Measurements from ENCODE around the gene PEX7. TPM values are rescaled to one million over a fixed set of nuclear protein-coding genes. Genes with fewer than 3 reads are reported as not detected.
"Not testable (repeated sequence)": the region's sequence is repeated elsewhere in the genome, so short reads cannot be mapped to it uniquely, and the experiment has no call there.

Gene PEX7
- total RNA-seq, 4 donors from 2014 or later = 5.9 to 17.1 (median 6.9) TPM

DNA sequence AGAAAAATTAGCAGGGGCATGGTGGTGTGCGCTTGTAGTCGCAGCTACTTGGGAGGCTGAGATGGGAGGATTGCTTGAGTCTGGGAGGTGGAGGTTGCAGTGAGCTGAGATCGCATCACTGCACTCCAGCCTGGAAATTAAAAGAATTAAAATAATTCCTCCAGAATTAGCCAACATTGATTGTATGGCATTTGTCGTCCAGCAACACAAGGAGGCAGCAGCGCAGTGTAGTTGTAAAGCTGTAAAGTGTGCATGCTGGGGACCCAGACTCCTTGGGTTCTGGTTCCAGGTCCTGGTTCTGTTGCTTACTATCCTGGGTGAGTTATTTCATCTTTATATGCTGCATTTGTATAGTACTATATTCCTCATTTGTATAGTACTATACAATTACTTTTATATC, 41.4 kb downstream of the PEX7 start:
- WGBS, 2 donors (ENCODE audit: low coverage in 1 of 2) = 79 to 91% methylated on average over 3 to 5 of the region's 5 CpGs
- no peaks in the 10 kb centered on the region for H3K27me3 ChIP-seq
- no peaks in the 10 kb centered on the region for H3K9me3 ChIP-seq
- TF ChIP-seq, protein P1, sequence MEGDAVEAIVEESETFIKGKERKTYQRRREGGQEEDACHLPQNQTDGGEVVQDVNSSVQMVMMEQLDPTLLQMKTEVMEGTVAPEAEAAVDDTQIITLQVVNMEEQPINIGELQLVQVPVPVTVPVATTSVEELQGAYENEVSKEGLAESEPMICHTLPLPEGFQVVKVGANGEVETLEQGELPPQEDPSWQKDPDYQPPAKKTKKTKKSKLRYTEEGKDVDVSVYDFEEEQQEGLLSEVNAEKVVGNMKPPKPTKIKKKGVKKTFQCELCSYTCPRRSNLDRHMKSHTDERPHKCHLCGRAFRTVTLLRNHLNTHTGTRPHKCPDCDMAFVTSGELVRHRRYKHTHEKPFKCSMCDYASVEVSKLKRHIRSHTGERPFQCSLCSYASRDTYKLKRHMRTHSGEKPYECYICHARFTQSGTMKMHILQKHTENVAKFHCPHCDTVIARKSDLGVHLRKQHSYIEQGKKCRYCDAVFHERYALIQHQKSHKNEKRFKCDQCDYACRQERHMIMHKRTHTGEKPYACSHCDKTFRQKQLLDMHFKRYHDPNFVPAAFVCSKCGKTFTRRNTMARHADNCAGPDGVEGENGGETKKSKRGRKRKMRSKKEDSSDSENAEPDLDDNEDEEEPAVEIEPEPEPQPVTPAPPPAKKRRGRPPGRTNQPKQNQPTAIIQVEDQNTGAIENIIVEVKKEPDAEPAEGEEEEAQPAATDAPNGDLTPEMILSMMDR (IDR thresholded peaks at IDR 0.05) = no peak
- no peak for TF ChIP-seq POLR2A (IDR thresholded peaks at IDR 0.05)
- TF ChIP-seq POLR2AphosphoS5 (IDR thresholded peaks at IDR 0.05) = no peak
- no peak for TF ChIP-seq EP300 (IDR thresholded peaks at IDR 0.05)
- no peak overlapping the region for H3K4me3 ChIP-seq
- H3K27ac ChIP-seq = no peak overlapping the region
- H3K4me1 ChIP-seq = no peaks in the 10 kb centered on the region
- no peaks in the 10 kb centered on the region for H3K36me3 ChIP-seq
- no peak for ATAC-seq

DNA sequence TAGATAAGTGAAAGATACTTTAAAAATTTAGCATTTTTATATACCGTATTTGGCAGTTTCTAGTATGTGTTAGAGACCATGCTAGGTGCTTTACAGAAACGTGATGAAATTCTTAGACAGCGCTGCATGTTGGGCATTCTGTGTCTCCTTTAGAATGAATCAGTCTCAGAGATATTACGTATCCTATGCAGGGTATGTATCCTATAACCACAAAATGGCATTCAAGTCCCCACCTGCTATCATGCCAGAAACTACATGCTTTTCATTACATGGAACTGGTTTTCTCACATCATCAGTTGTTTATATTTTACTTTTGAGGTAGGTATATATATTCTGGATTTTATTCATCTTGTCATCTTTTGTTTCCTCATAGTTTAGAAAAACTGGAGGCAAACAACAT, 42.3 kb downstream of the PEX7 start:
- TF ChIP-seq, protein P1 (IDR thresholded peaks at IDR 0.05) = no peak
- TF ChIP-seq POLR2AphosphoS5 (IDR thresholded peaks at IDR 0.05) (no peak), POLR2A (IDR thresholded peaks at IDR 0.05) (no peak), EP300 (IDR thresholded peaks at IDR 0.05) (no peak)
- H3K4me1 ChIP-seq = no peaks in the 10 kb centered on the region
- no peak overlapping the region for H3K27ac ChIP-seq
- no peaks in the 10 kb centered on the region for H3K9me3 ChIP-seq
- no peak for ATAC-seq
- 94 to 97% methylated on average over 4 of the region's 4 CpGs for WGBS, 2 donors (ENCODE audit: low coverage in 1 of 2)
- H3K36me3 ChIP-seq = peaks cover 0 to 3% of the 10 kb centered on the region in 2 donors
- no peaks in the 10 kb centered on the region for H3K27me3 ChIP-seq
- H3K4me3 ChIP-seq = no peak overlapping the region

DNA sequence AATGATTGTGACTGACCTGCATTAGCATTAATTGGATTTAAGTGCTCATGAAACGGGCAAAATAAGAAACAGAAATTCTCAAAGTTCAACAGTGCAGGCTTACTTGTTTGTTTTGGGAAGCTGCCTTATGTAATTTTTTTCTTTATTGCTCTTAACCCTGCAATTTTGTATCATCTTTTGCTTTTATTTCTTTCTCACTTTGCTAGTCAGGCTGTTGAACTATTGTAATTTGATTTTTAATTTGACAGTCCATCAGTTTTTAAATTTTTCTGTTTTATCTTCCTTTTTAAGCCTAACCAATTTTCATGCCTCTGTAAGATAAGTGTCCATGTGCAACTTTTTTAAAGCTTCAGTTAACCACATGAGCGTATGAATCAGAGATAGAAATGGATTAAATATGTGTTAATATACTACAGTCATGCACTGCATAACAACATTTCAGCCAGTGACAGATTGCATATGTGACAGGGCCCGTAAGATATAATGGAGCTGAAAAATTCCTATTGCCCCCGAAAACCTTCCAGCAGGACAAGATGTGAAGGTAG, 44.6 kb downstream of the PEX7 start:
- WGBS, 2 donors (ENCODE audit: low coverage in 1 of 2) = 58 to 76% methylated on average over 4 of the region's 4 CpGs
- no peaks in the 10 kb centered on the region for H3K9me3 ChIP-seq
- no peak overlapping the region for H3K4me3 ChIP-seq
- H3K27ac ChIP-seq = no peak overlapping the region
- ATAC-seq = no peak
- peaks cover 0 to 16% of the 10 kb centered on the region in 2 donors for H3K36me3 ChIP-seq
- no peaks in the 10 kb centered on the region for H3K4me1 ChIP-seq
- no peaks in the 10 kb centered on the region for H3K27me3 ChIP-seq
- TF ChIP-seq, protein P1 (IDR thresholded peaks at IDR 0.05) = no peak
- TF ChIP-seq EP300 (IDR thresholded peaks at IDR 0.05) = no peak

DNA sequence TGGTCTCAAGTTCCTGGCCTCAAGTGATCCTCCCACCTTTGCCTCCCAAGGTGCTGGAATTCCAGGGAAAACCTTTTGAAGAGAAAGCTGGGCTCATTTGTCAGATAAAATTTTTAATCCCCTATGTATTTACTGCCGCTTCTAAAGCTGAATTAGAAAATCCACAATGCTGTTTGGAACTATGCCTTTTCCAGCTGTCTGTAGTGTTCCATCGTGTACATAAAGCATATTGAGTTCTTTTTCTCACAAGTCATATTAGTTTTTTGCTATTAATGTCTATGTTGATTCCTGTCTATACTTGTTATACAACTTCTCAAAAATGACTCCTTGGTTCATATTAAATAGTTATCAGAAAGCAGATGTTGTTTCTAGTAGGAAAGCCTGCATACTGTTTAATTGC, 47.1 kb downstream of the PEX7 start:
- no peaks in the 10 kb centered on the region for H3K4me1 ChIP-seq
- H3K27me3 ChIP-seq = no peaks in the 10 kb centered on the region
- 87 to 100% methylated on average over 2 of the region's 2 CpGs for WGBS, 2 donors (ENCODE audit: low coverage in 1 of 2)
- peaks cover 0 to 41% of the 10 kb centered on the region in 2 donors for H3K36me3 ChIP-seq
- TF ChIP-seq EP300 (IDR thresholded peaks at IDR 0.05) (no peak), POLR2A (IDR thresholded peaks at IDR 0.05) (no peak), POLR2AphosphoS5 (IDR thresholded peaks at IDR 0.05) (no peak)
- TF ChIP-seq, protein P1 (IDR thresholded peaks at IDR 0.05) = no peak
- H3K4me3 ChIP-seq = no peak overlapping the region
- no peak for ATAC-seq
- peaks cover 0 to 24% (median 0%) of the 10 kb centered on the region in 3 donors for H3K9me3 ChIP-seq
- no peak overlapping the region for H3K27ac ChIP-seq

DNA sequence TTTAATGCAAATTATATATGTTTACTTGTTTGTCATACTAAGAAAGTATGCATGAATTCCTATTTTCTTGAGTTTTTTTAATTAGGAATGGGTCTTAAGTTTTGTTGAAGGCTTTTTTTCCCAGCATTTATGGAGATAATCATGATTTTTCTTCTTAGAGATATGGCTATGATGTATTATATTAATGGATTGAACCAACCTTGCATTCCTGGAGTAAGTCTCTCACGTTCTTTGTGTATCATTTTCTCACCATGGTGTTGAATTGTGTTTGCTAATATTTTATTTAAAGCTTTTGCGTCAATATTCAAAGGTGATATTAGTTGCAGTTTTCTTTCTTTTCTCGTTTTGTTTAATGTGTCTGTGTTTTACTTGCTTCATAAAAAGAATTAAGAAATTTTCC, 51.4 kb downstream of the PEX7 start:
- no peak overlapping the region for H3K27ac ChIP-seq
- H3K4me1 ChIP-seq = no peaks in the 10 kb centered on the region
- no peak overlapping the region for H3K4me3 ChIP-seq
- no peak for TF ChIP-seq POLR2A (IDR thresholded peaks at IDR 0.05)
- TF ChIP-seq, protein P1 (IDR thresholded peaks at IDR 0.05) = no peak
- 58 to 90% methylated on average over 3 of the region's 3 CpGs for WGBS, 2 donors (ENCODE audit: low coverage in 1 of 2)
- H3K27me3 ChIP-seq = no peaks in the 10 kb centered on the region
- peaks cover 0 to 36% (median 0%) of the 10 kb centered on the region in 3 donors for H3K9me3 ChIP-seq
- ATAC-seq = no peak
- peaks cover 0 to 41% of the 10 kb centered on the region in 2 donors for H3K36me3 ChIP-seq

DNA sequence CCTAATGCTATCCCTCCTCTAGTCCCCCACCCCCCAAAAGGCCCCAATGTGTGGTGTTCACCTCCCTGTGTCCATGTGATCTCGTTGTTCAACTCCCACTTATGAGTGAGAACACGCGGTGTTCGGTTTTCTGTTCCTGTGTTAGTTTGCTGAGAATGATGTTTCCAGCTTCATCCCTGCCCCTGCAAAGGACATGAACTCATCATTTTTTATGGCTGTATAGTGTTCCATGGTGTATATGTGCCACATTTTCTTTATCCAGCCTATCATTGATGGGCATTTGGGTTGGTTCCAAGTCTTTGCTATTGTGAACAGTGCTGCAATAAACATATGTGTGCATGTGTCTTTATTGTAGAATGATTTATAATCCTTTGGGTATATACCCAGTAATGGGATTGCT, 54.1 kb downstream of the PEX7 start:
- ATAC-seq, H3K4me3 ChIP-seq: not testable (repeated sequence)
- 93 to 100% methylated on average over 3 of the region's 4 CpGs for WGBS, 2 donors (ENCODE audit: low coverage in 1 of 2)

More for the DNA sequence above, 54.1 kb downstream of the PEX7 start:
- Histone ChIP-seq H3K36me3 (peaks cover 0 to 30% of the 10 kb centered on the region in 2 donors), H3K9me3 (peaks cover 0 to 36% (median 0%) of the 10 kb centered on the region in 3 donors)
- H3K27ac ChIP-seq, H3K27me3 ChIP-seq, H3K4me1 ChIP-seq: not testable (repeated sequence)
